Subcutaneous abdominal adipose tissue (tissue), 5 donors: ENCODE results near the gene PALLD.
A peak's percentile ranks its signal among the peaks of the same experiment; 100 is the strongest.

Experiments used
- H3K27ac ChIP-seq: one replicate; pipeline ENCODE4 v1.7.0; 2013; ENCODE audit warnings: low read depth, mild to moderate bottlenecking, inconsistent platforms, low read length, moderate library complexity
- H3K27me3 ChIP-seq, 5 donors: one replicate each; pipeline ENCODE4 v1.7.0; 2013; ENCODE audit warnings: low read length in 5 of 5, inconsistent platforms in 1 of 5; ENCODE audit not compliant: control insufficient read depth in 5 of 5, insufficient read depth in 4 of 5
- H3K36me3 ChIP-seq, 5 donors: one replicate each; pipeline ENCODE4 v1.7.0; 2013; ENCODE audit warnings: low read length in 5 of 5; ENCODE audit not compliant: control insufficient read depth in 5 of 5, insufficient read depth in 5 of 5
- H3K4me1 ChIP-seq, 5 donors: one replicate each; pipeline ENCODE4 v1.7.0; 2013; ENCODE audit warnings: low read length in 5 of 5, mild to moderate bottlenecking in 3 of 5, moderate library complexity in 1 of 5; ENCODE audit not compliant: control insufficient read depth in 5 of 5, insufficient read depth in 5 of 5
- H3K4me3 ChIP-seq, 5 donors: one replicate each; pipeline ENCODE4 v1.7.0; 2013; ENCODE audit warnings: low read length in 5 of 5, low read depth in 1 of 5
- H3K9ac ChIP-seq, 5 donors: one replicate each; pipeline ENCODE4 v1.7.0; 2013; ENCODE audit warnings: low read length in 5 of 5, mild to moderate bottlenecking in 4 of 5, moderate library complexity in 3 of 5
- H3K9me3 ChIP-seq, 5 donors: one replicate each; pipeline ENCODE4 v1.7.0; 2013; ENCODE audit warnings: low read length in 5 of 5; ENCODE audit not compliant: control insufficient read depth in 5 of 5
- donor health status: healthy.
- donor health status: healthy.
- donor health status: healthy.
- donor health status: healthy.
- donor health status: healthy.

The PALLD gene

DNA sequence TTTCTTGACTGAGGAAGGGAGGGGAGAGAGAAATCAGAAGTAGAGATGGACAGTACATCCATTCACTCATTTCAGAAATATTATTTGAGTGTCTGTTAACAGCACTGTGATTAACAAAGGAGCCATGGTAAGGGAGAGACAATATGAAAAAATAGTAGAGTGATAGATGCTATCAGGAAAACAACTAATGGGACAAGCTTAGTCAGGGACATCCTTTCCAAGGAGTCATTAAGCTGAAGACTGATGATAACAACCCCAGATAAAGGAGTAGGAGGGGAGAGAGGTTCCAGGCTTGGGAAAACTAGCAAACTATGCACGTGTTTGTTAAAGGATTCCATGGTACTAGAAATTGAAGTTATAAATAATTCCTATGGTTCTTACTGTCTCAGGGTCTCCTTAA is 391.0 kb downstream of the PALLD start:
- Histone ChIP-seq H3K27ac (no peak overlapping the region), H3K9me3 (no peaks in the 10 kb centered on the region), H3K27me3 (no peaks in the 10 kb centered on the region), H3K4me1 (peaks cover 0 to 10% (median 0%) of the 10 kb centered on the region in 5 donors), H3K4me3 (no peak overlapping the region), H3K9ac (no peak overlapping the region), H3K36me3 (peaks cover 6 to 26% (median 14%) of the 10 kb centered on the region in 5 donors)

- Histone ChIP-seq H3K4me1 (peaks cover 0 to 5% (median 3%) of the 10 kb centered on the region in 5 donors), H3K4me3 (no peak overlapping the region)
These were observed 391.9 kb downstream of the PALLD start for GRCh38 chr4:168888715-168889215.

DNA sequence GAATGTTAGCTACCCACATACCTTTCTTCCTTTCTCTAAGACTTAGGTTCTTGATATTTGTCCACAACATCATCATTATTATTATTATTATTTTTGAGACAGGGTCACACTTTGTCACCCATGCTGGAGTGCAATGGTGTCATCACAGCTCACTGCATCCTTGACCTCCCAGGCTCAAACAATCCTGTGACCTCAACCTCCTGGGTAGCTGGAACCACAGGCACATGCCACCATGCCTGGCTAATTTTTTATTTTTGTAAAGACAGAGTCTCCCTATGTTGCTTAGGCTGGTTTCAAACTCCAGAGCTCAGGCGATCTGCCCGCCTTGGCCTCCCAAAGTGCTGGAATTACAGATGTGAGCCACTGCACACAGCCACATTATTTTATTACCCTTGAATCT is 394.2 kb downstream of the PALLD start:
- H3K4me3 ChIP-seq: no peak overlapping the region
- peaks cover 0 to 3% (median 0%) of the 10 kb centered on the region in 5 donors for H3K4me1 ChIP-seq
- H3K36me3 ChIP-seq: peaks cover 22 to 50% (median 27%) of the 10 kb centered on the region in 5 donors
- no peaks in the 10 kb centered on the region for H3K9me3 ChIP-seq
- H3K9ac ChIP-seq: no peak overlapping the region
- H3K27ac ChIP-seq: no peak overlapping the region
- no peaks in the 10 kb centered on the region for H3K27me3 ChIP-seq

More at GRCh38 chr4:168888715-168889215, 391.9 kb downstream of the PALLD start:
- H3K9ac ChIP-seq: no peak overlapping the region
- H3K9me3 ChIP-seq: no peaks in the 10 kb centered on the region
- H3K36me3 ChIP-seq: peaks cover 9 to 34% (median 17%) of the 10 kb centered on the region in 5 donors
- H3K27me3 ChIP-seq: no peaks in the 10 kb centered on the region
- H3K27ac ChIP-seq: no peak overlapping the region

DNA sequence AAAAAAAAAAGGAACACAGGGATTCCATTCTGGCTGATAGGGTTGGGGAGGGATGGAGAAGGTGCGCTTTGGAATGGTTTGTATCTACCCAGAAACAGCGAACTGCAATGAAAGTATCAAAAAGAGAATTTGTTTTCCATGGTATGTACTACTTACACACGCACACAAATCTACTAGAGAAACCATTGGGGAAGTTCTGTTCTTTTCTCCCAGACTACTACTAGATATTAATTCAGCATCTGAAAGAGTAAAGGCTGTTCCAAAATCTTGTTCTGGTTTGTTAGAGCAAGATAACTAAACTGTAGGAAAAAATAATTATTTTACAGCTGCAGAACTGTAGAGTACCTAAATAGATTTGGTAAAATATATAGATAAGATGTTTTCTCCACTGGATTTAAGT is 394.8 kb downstream of the PALLD start:
- Histone ChIP-seq H3K4me1 (peaks cover 0 to 3% (median 0%) of the 10 kb centered on the region in 5 donors), H3K9ac (no peak overlapping the region), H3K9me3 (no peaks in the 10 kb centered on the region), H3K4me3 (no peak overlapping the region), H3K27me3 (no peaks in the 10 kb centered on the region), H3K36me3 (peaks cover 22 to 52% (median 30%) of the 10 kb centered on the region in 5 donors), H3K27ac (no peak overlapping the region)

GRCh38 chr4:168892475-168892874 is 395.6 kb downstream of the PALLD start:
- no peak overlapping the region for H3K4me3 ChIP-seq
- H3K36me3 ChIP-seq: peaks cover 22 to 52% (median 33%) of the 10 kb centered on the region in 5 donors
- H3K4me1 ChIP-seq: peaks cover 0 to 3% (median 0%) of the 10 kb centered on the region in 5 donors
- H3K9ac ChIP-seq: no peak overlapping the region
- no peaks in the 10 kb centered on the region for H3K27me3 ChIP-seq
- no peak overlapping the region for H3K27ac ChIP-seq
- H3K9me3 ChIP-seq: no peaks in the 10 kb centered on the region

- H3K27me3 ChIP-seq: no peaks in the 10 kb centered on the region
- H3K9me3 ChIP-seq: no peaks in the 10 kb centered on the region
- H3K4me3 ChIP-seq: no peak overlapping the region
- peaks cover 25 to 53% (median 34%) of the 10 kb centered on the region in 5 donors for H3K36me3 ChIP-seq
- peaks cover 0 to 3% (median 0%) of the 10 kb centered on the region in 5 donors for H3K4me1 ChIP-seq
- no peak overlapping the region for H3K9ac ChIP-seq
- H3K27ac ChIP-seq: no peak overlapping the region
These were observed 396.4 kb downstream of the PALLD start for GRCh38 chr4:168893205-168893604.

DNA sequence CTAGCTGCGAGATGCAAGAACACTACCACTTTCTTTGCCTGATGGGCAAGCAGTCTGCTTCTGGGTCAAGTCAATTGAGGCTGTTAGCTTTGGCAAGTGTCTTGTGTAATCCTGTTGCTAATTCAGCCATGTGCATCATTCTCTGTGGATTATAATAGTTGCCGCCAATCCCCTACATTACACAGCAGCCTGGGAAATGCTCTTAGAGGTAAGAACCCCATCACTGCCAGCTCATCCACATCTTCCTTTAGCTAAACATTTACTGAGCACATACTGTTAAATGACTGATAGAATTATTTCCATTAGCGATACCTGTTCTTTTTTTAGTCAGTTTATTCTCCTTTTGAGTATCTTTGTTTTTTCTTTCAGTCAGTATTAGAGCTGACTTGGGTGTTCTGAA is 397.0 kb downstream of the PALLD start:
- Histone ChIP-seq H3K36me3 (peaks cover 31 to 59% (median 39%) of the 10 kb centered on the region in 5 donors), H3K27me3 (no peaks in the 10 kb centered on the region), H3K27ac (no peak overlapping the region), H3K9ac (no peak overlapping the region), H3K4me1 (peaks cover 0 to 3% (median 0%) of the 10 kb centered on the region in 5 donors), H3K9me3 (no peaks in the 10 kb centered on the region), H3K4me3 (no peak overlapping the region)

- Histone ChIP-seq H3K9ac (no peak overlapping the region), H3K27me3 (no peaks in the 10 kb centered on the region), H3K36me3 (peaks cover 11 to 37% (median 26%) of the 10 kb centered on the region in 5 donors), H3K4me3 (no peak overlapping the region), H3K4me1 (no peaks in the 10 kb centered on the region), H3K9me3 (no peaks in the 10 kb centered on the region), H3K27ac (no peak overlapping the region)
These were observed 403.2 kb downstream of the PALLD start for GRCh38 chr4:168900080-168900479.

- Histone ChIP-seq H3K4me1 (peaks cover 0 to 13% (median 8%) of the 10 kb centered on the region in 5 donors), H3K27ac (peak overlapping the region; percentile 18)
These were observed 410.4 kb downstream of the PALLD start for GRCh38 chr4:168907119-168907698.

DNA sequence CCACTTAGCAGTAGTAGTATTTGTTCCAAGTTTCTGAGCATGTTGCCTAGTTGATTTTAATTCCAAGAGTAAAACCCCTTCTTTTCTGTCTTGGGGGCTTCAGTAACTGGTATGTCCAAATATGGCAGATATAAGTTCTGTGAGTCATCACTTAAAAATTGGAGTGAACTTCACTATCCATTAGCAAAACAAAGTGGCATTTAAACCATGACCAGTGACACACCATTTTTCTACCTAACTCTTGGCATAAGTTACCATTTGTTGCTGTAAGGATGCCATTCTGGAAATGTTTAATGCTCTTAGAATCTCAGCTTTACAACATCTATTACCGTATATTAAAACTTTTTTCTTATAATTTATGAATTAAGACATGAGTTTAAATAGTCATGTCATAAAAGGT is 411.2 kb downstream of the PALLD start:
- H3K9ac ChIP-seq: no peak overlapping the region
- H3K27me3 ChIP-seq: no peaks in the 10 kb centered on the region
- H3K36me3 ChIP-seq: peaks cover 0 to 26% (median 13%) of the 10 kb centered on the region in 5 donors
- no peak overlapping the region for H3K4me3 ChIP-seq
- no peaks in the 10 kb centered on the region for H3K9me3 ChIP-seq
- H3K4me1 ChIP-seq: peaks cover 0 to 13% (median 8%) of the 10 kb centered on the region in 5 donors
- peak overlapping the region; percentile 18 for H3K27ac ChIP-seq

More at GRCh38 chr4:168907119-168907698, 410.4 kb downstream of the PALLD start:
- Histone ChIP-seq H3K4me3 (no peak overlapping the region), H3K27me3 (no peaks in the 10 kb centered on the region), H3K9me3 (no peaks in the 10 kb centered on the region), H3K9ac (no peak overlapping the region), H3K36me3 (peaks cover 0 to 29% (median 14%) of the 10 kb centered on the region in 5 donors)
